Measurements from ENCODE around the gene INCENP. TPM values are rescaled to one million over a fixed set of nuclear protein-coding genes. Genes with fewer than 3 reads are reported as not detected.

INCENP gene
- polyA plus RNA-seq, 1 of the 3 experiments (the other 2 are of a cell fraction) = 20.1 TPM

GRCh38 chr11:62125316-62125715, 1.5 kb downstream of the INCENP start:
- ChIA-PET POLR2A (no interaction called here), CTCF (interaction anchor here (1.0 to 1.4 kb wide), 2 partner anchors 17 to 47 kb away, joined by 3 to 5 read pairs; no protein-coding TSS in a partner anchor)
- H2AFZ ChIP-seq (ENCODE audit: low read depth) = peak overlapping the region; percentile 31; the same call in 1 of the 2 replicates
- peak; percentile 39 for DNase-seq
- peaks cover 65% of the 10 kb centered on the region for H3K79me2 ChIP-seq (ENCODE audit: insufficient read depth)
- H3K27ac ChIP-seq (ENCODE audit: low read depth in 2 of 2, low read length in 1 of 2) = no peak overlapping the region
- H4K20me1 ChIP-seq (ENCODE audit: insufficient read depth) = peaks cover 24% of the 10 kb centered on the region; the same call in 1 of the 2 replicates
- peak overlapping the region; percentile 89 for H3K4me3 ChIP-seq (ENCODE audit: low read depth in 2 of 2, low read length in 1 of 2)
- H3K9me3 ChIP-seq = no peaks in the 10 kb centered on the region
- peak overlapping the region; percentile 95 for H3K4me2 ChIP-seq
- H3K4me1 ChIP-seq (ENCODE audit: control insufficient read depth in 1 of 2, insufficient read depth in 2 of 2, low read depth in 1 of 2, low read length in 1 of 2) = peaks cover 8 to 13% of the 10 kb centered on the region in 2 experiments; a peak in 2 of 4 replicates
- TF ChIP-seq CHD2 (IDR thresholded peaks at IDR 0.05; ENCODE audit: low read length, partially characterized antibody) (no peak), FOXJ3 (CRISPR knock-in tag; IDR thresholded peaks at IDR 0.05) (no peak), SMC3 (IDR thresholded peaks at IDR 0.05; ENCODE audit: low read depth, low read length) (no peak), PBX3 (IDR thresholded peaks at IDR 0.05) (no peak)
- no peaks in the 10 kb centered on the region for H3K9me2 ChIP-seq
- no peaks in the 10 kb centered on the region for H3K27me3 ChIP-seq (ENCODE audit: insufficient read depth)
- no peaks in the 10 kb centered on the region for H3F3A ChIP-seq (replicated peaks; ENCODE audit: insufficient read depth)
- peak overlapping the region; percentile 84; the same call in 1 of the 2 replicates for H3K9ac ChIP-seq
- peaks cover 6 to 23% of the 10 kb centered on the region in 2 experiments for H3K36me3 ChIP-seq (replicated peaks in 1 of 2; ENCODE audit: control insufficient read depth in 1 of 2, insufficient read depth in 2 of 2, low read length in 1 of 2)
- WGBS (ENCODE audit: low lambda C conversion rate) = 40% methylated on average over 4 of the region's 4 CpGs

- Histone ChIP-seq H3K9ac (peak overlapping the region; percentile 84; the same call in 1 of the 2 replicates), H3K36me3 (replicated peaks in 1 of 2; ENCODE audit: control insufficient read depth in 1 of 2, insufficient read depth in 2 of 2, low read length in 1 of 2) (peaks cover 9 to 29% of the 10 kb centered on the region in 2 experiments), H3K79me2 (ENCODE audit: insufficient read depth) (peaks cover 70% of the 10 kb centered on the region), H3K9me2 (no peaks in the 10 kb centered on the region), H3K4me1 (ENCODE audit: control insufficient read depth in 1 of 2, insufficient read depth in 2 of 2, low read depth in 1 of 2, low read length in 1 of 2) (peaks cover 8 to 13% of the 10 kb centered on the region in 2 experiments; a peak in 2 of 4 replicates), H4K20me1 (ENCODE audit: insufficient read depth) (peaks cover 28% of the 10 kb centered on the region; the same call in 1 of the 2 replicates), H3K27me3 (ENCODE audit: insufficient read depth) (no peaks in the 10 kb centered on the region), H3K9me3 (no peaks in the 10 kb centered on the region), H3K4me2 (peak overlapping the region; percentile 95), H3K27ac (ENCODE audit: low read depth in 2 of 2, low read length in 1 of 2) (no peak overlapping the region), H3K4me3 (ENCODE audit: low read depth in 2 of 2, low read length in 1 of 2) (no peak overlapping the region), H2AFZ (ENCODE audit: low read depth) (peak overlapping the region; percentile 31; the same call in 1 of the 2 replicates), H3F3A (replicated peaks; ENCODE audit: insufficient read depth) (no peaks in the 10 kb centered on the region)
- 80% methylated on average over 3 of the region's 3 CpGs for WGBS (ENCODE audit: low lambda C conversion rate)
- TF ChIP-seq CHD2 (IDR thresholded peaks at IDR 0.05; ENCODE audit: low read length, partially characterized antibody) = no peak
- no peak for TF ChIP-seq FOXM1 (IDR thresholded peaks at IDR 0.05; ENCODE audit: low read depth)
- TF ChIP-seq FOXJ3 (CRISPR knock-in tag; IDR thresholded peaks at IDR 0.05) = no peak
- TF ChIP-seq RCOR1 (IDR thresholded peaks at IDR 0.05; ENCODE audit: low read length) = no peak
- TF ChIP-seq RAD21 (IDR thresholded peaks at IDR 0.05; ENCODE audit: low read length) = no peak
- no peak for TF ChIP-seq USF2 (IDR thresholded peaks at IDR 0.05; ENCODE audit: borderline replicate concordance, low read depth, low read length)
- no peak for TF ChIP-seq TAF1 (IDR thresholded peaks at IDR 0.05; ENCODE audit: borderline replicate concordance, low read depth, low read length)
- no peak for TF ChIP-seq ELF1 (IDR thresholded peaks at IDR 0.05)
- no peak for TF ChIP-seq PBX3 (IDR thresholded peaks at IDR 0.05)
- TF ChIP-seq EZH2phosphoT487 (IDR thresholded peaks at IDR 0.05; ENCODE audit: borderline replicate concordance, low read depth) = no peak
- TF ChIP-seq ZBTB33 (IDR thresholded peaks at IDR 0.05; ENCODE audit: borderline replicate concordance, low read depth) = no peak
- no peak for TF ChIP-seq SIN3A (IDR thresholded peaks at IDR 0.05; ENCODE audit: borderline replicate concordance, low read depth, low read length)
- TF ChIP-seq GATA2 (CRISPR knock-in tag; IDR thresholded peaks at IDR 0.05) = no peak
- no peak for TF ChIP-seq SMC3 (IDR thresholded peaks at IDR 0.05; ENCODE audit: low read depth, low read length)
- no peak for TF ChIP-seq MEF2A (IDR thresholded peaks at IDR 0.05; ENCODE audit: borderline replicate concordance, low read depth)
- no peak for TF ChIP-seq FOSL2 (IDR thresholded peaks at IDR 0.05; ENCODE audit: borderline replicate concordance, low read depth)
- TF ChIP-seq RXRA (IDR thresholded peaks at IDR 0.05; ENCODE audit: borderline replicate concordance, low read depth) = no peak
- TF ChIP-seq USF1 (IDR thresholded peaks at IDR 0.05; ENCODE audit: borderline replicate concordance, low read depth) = no peak
- no peak for TF ChIP-seq MAX (IDR thresholded peaks at IDR 0.05; ENCODE audit: low read depth)
- TF ChIP-seq TCF12 (IDR thresholded peaks at IDR 0.05) = no peak
- POLR2A ChIA-PET = no interaction called here
- no peak for DNase-seq
- CTCF ChIA-PET = interaction anchor here (1.6 kb wide), 1 partner anchor 18 kb away, joined by 9 read pairs; no protein-coding TSS in a partner anchor
Measured at GRCh38 chr11:62125881-62126280, 2.1 kb downstream of the INCENP start.

Measured in SK-N-SH (cell line).